ENCODE results near the gene ASCC2.

The ASCC2 gene

DNA sequence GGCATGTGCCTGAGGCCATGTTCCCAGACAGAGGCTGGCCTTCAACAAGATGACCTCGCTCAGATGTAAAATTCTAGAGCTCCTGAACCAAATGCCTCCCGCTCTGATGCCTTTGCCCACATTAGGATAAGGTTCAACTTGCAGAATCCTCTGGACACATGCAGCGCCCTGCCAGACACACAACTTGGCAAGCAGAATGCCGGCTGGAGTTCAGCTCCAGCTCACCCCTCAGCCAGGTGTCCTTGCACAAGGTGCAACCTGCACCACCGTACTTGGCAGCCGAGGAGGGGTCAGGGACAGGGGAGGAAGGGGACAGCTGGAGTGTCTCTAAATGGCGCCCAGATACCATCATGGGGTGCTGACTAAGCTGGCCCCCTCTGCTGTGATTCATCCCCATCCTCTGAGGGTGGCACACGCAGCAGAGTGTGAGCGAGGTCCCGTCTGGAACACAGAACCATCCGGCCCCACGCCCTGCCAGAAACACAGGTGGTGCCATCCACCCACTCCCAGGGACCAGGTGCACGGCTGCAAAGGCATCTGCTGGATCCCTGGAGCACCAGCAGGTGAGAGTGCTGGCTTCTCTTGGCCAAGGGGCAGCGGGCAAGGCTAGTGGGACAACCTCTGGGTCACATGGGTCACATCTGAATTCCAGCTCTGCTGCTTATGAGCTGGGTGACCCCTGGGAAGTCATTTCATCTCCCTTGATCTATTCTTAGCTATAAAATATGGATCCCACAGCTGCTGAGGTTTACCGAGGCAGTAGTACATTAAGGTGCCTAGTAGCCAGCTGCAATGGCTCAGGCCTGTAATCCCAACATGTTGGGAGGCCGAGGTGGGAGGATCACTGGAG is 84.0 kb downstream of the ASCC2 start:
- no peak for DNase-seq

GRCh38 chr22:29751669-29752068 is 86.4 kb downstream of the ASCC2 start:
- DNase-seq: no peak

GRCh38 chr22:29750559-29751538 is 87.2 kb downstream of the ASCC2 start:
- no peak for DNase-seq

- no peak for DNase-seq
These were observed 88.0 kb downstream of the ASCC2 start for GRCh38 chr22:29750029-29750428.

DNA sequence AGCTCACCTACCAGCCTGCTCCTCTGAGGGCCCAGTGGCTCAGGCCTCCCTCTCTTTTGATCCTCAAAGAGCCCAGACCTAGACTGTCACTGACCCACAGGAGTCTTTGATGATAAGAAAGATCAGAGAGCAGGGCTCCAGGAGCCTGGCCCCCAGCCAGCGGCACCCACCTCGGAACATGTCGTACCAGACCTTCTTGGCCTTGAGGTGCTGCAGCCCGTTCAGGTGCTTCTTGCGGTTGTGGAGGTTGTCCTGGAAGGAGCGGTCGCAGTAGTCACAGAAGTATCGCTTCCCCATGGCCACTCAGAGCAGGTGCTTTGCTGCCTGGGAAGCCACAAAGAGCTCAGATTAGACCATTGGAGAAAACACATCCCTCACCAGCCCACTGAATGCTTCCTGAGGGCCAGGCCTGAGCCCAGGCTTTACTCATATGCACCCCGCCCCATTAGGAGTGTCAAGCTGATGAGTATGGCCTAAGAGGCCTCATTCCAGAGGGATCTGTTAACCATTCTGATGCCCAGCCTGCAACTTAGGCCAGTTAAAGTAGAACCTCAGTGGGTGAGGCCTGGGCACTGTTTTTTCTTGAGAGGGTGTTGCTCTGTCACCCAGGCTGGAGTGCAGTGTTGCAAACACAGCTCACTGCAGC is 89.7 kb downstream of the ASCC2 start:
- DNase-seq: no peak

- DNase-seq: no peak
These were observed 90.2 kb downstream of the ASCC2 start for GRCh38 chr22:29747832-29748231.

- no peak for DNase-seq
These were observed 93.2 kb downstream of the ASCC2 start for GRCh38 chr22:29744902-29745301.

GRCh38 chr22:29742326-29742725 is 95.7 kb downstream of the ASCC2 start:
- no peak for DNase-seq

DNA sequence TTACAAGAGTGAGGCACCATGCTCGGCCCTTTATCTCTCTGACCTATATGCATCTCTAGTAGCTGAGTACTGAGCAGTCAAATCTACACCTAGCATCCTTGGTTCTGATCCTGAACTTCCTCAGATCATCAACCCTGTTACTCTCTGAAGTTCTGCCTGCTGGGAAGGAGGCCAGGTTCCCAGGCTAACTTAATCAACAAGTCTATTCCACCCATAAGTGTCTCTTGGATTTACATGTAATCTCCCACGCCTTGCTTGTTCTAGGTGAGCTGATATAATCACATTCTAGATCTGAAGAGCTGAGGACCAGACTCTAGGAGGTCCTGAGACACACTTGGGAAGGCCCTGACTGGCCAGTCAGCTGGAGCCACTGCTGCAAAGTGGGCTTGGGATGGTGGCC is 96.1 kb downstream of the ASCC2 start:
- DNase-seq: no peak

DNA sequence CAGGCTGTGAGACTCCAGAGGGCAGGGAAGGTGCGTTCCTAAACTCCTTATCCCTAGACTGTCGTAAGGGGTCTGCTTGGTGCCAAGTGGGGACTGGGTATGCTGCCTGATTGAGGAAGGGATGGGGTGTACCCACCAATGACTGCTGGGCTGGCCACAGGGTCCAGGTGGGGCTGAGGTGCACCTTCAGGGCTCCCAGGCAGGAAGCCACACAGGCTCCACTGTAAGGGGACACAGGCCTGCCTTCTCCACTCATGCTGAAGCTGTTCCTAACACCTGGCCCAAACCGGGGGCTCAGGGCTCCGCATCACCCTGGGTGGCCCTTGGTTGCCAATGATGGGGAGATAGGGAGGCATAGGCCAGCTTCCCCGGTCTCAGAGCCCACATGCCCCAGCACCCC is 97.9 kb downstream of the ASCC2 start:
- no peak for DNase-seq

DNA sequence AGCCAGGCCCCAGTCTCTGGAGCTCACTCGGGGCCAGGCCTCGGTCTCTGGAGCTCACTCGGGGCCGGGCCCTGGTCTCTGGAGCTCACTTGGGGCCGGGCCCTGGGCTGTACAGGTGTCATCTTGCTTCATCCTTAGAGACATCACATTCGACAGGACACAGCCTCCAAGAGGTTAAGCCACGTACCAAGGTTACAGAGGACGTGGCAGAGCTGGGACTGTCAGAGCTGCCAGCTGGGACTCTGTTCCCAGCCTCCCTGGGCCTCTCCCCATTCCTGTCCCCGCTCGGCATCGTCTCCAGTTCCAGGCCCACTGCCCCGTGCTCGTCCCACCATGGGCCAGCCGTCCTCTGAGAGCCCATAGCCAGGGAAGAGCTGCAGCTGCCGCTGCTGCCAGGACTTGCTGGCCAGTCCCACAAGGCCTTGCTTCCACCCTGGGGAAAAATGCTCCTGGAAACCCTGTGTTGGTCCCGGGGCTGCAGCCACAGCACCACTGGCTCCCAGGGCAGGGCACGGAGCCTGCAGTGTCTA is 98.7 kb downstream of the ASCC2 start:
- no peak for DNase-seq
